PC-9 (cell line): ENCODE data around the gene CHIT1. TPM values are rescaled to one million over a fixed set of nuclear protein-coding genes. Genes with fewer than 3 reads are reported as not detected.

Experiments used
- BruUV-seq: library from RNA; stranded (reverse); fragments of 400-500 nt; replicated peaks from 2 replicates; lab custom pipeline; 2021; lab: Mats Ljungman, UMichigan
- CTCF ChIA-PET: fragments of 300-600 bp; sonication (Branson Sonifier 250); formaldehyde crosslinking; loops from one replicate; lab custom pipeline; 2022; ENCODE audit warnings: antibody characterized with exemption; lab: Charles Lee
- POLR2A ChIA-PET: fragments of 300-600 bp; sonication (Branson Sonifier 250); formaldehyde crosslinking; loops from one replicate; lab custom pipeline; 2022; ENCODE audit warnings: antibody characterized with exemption; ENCODE audit not compliant: unreplicated experiment; lab: Charles Lee
- DNase-seq, 2 experiments: peaks; one replicate each; pipeline versions ENCODE4 v3.0.0 to v3.0.0-alpha.2; 2015 to 2022; ENCODE audit warnings: mixed read lengths in 1 of 2
- H2AFZ ChIP-seq: fragments of 200-600 bp; sonication (generic); 2 replicates; pipeline ENCODE4 v1.8.1; 2017; ENCODE audit warnings: antibody characterized with exemption
- H3F3A ChIP-seq: fragments of 200-600 bp; sonication (generic); 2 replicates; pipeline ENCODE4 v1.8.1; 2017; ENCODE audit warnings: antibody characterized with exemption, mild to moderate bottlenecking, low read depth; ENCODE audit not compliant: insufficient read depth
- H3K27ac ChIP-seq: fragments of 200-600 bp; sonication (generic); 2 replicates; pipeline ENCODE4 v1.6.1; 2016; ENCODE audit warnings: mixed run types
- H3K27me3 ChIP-seq: fragments of 200-600 bp; sonication (generic); 2 replicates; pipeline ENCODE4 v1.6.1; 2016; ENCODE audit warnings: low read depth, mixed run types; ENCODE audit not compliant: insufficient read depth
- H3K36me3 ChIP-seq: fragments of 200-600 bp; sonication (generic); 2 replicates; pipeline ENCODE4 v1.6.1; 2016; ENCODE audit warnings: low read depth, mixed run types
- H3K4me1 ChIP-seq: fragments of 200-600 bp; sonication (generic); replicated peaks from 2 replicates; pipeline ENCODE4 v1.6.1; 2016; ENCODE audit warnings: mixed run types; ENCODE audit not compliant: insufficient read depth
- H3K4me2 ChIP-seq: fragments of 200-600 bp; sonication (generic); 2 replicates; pipeline ENCODE4 v1.6.1; 2017; ENCODE audit warnings: mixed run types
- H3K4me3 ChIP-seq: fragments of 200-600 bp; sonication (generic); 2 replicates; pipeline ENCODE4 v1.6.1; 2016; ENCODE audit warnings: mixed run types
- H3K79me2 ChIP-seq: fragments of 200-600 bp; sonication (generic); 2 replicates; pipeline ENCODE4 v1.6.1; 2017; ENCODE audit warnings: low read depth, mixed run types
- H3K9me2 ChIP-seq: fragments of 200-600 bp; sonication (generic); 2 replicates; pipeline ENCODE4 v1.8.1; 2017; ENCODE audit warnings: mild to moderate bottlenecking; ENCODE audit not compliant: insufficient read depth
- H3K9me3 ChIP-seq: fragments of 200-600 bp; sonication (generic); 2 replicates; pipeline ENCODE4 v1.8.1; 2016; ENCODE audit warnings: low read depth; ENCODE audit not compliant: insufficient read depth
- H4K20me1 ChIP-seq: fragments of 200-600 bp; sonication (generic); 2 replicates; pipeline ENCODE4 v1.8.1; 2017; ENCODE audit not compliant: insufficient read depth
- CTCF ChIP-seq: fragments of 200-600 bp; sonication (generic); conservative IDR thresholded peaks from 2 replicates; pipeline ENCODE4 v1.6.1; 2017; ENCODE audit warnings: mixed run types, antibody characterized with exemption, mild to moderate bottlenecking, moderate library complexity
- EZH2 ChIP-seq: fragments of 200-600 bp; sonication (generic); IDR thresholded peaks from 2 replicates; pipeline ENCODE4 v1.8.0; 2017; ENCODE audit warnings: antibody characterized with exemption, low read depth
- intact Hi-C: fragments of 100-400 bp; cut with micrococcal nuclease; formaldehyde crosslinking; loops from one replicate; pipeline ENCODE4 v1.10.0; 2022; ENCODE audit not compliant: unreplicated experiment
- total RNA-seq: library from RNA; stranded (reverse); gene quantifications from 2 replicates; pipeline ENCODE4 v1.2.3, GENCODE V29; 2021

The CHIT1 gene
- total RNA-seq, 1 experiment from 2014 or later, result not detected

DNA sequence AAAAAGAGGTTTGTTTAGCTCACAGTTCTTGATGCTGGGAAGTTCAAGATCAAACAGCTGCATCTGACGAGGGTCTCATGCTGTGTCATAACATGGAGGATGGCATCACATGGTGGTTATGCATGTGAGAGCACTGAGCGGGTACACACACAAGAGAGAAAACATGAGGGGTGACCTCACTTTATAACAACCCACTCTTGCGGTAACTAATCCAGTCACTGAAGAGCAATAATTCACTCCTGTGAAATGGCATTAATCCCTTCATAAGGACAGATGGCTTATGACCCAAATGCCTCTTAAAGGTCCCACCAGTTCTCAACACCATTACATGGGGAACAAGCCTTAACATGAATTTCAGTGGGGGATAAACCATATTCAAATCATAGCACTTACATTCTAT is 23.2 kb upstream of the CHIT1 start:
- no peaks in the 10 kb centered on the region for H3K79me2 ChIP-seq
- no peaks in the 10 kb centered on the region for H3K36me3 ChIP-seq
- no peak overlapping the region for H3K4me3 ChIP-seq
- intact Hi-C loops, result no loop called here
- H3K4me1 ChIP-seq, result no peaks in the 10 kb centered on the region
- CTCF ChIA-PET, result interaction anchor here (0.6 kb wide), 1 partner anchor 221 kb away, joined by 3 read pairs; no protein-coding TSS in a partner anchor
- H2AFZ ChIP-seq, result no peak overlapping the region
- no peak for DNase-seq
- POLR2A ChIA-PET, result no interaction called here
- no peak overlapping the region for H3K4me2 ChIP-seq
- no peaks in the 10 kb centered on the region for H4K20me1 ChIP-seq
- no peaks in the 10 kb centered on the region for H3K9me2 ChIP-seq
- TF ChIP-seq CTCF, result no peak
- peaks cover 62% of the 10 kb centered on the region for H3K27me3 ChIP-seq
- no TSS peak for BruUV-seq
- 0 out of 2 replicates have a peak, but pooled peaks cover 13% of the 10 kb centered on the region for H3K9me3 ChIP-seq
- H3K27ac ChIP-seq, result no peak overlapping the region
- no peaks in the 10 kb centered on the region for H3F3A ChIP-seq

DNA sequence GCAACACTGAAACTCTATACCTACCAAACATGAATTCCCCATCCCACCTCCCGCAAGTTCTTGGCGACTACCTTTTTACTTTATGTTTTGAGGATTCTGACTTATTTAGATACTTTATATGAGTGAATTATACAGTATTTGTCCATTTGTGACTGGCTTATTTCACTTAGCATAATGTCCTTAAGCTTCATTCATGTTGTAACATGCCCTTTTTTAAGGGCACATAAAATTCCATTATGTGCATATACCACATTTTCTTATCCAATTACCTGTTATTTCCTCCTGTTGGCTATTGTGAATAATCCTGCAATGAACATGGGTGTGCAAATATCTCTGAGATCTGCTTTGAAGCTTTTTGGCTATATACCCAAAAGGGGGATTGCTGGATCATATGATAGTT is 22.0 kb upstream of the CHIT1 start:
- peaks cover 52% of the 10 kb centered on the region for H3K27me3 ChIP-seq
- 0 out of 2 replicates have a peak, but pooled peaks cover 11% of the 10 kb centered on the region for H3K9me3 ChIP-seq
- no peaks in the 10 kb centered on the region for H4K20me1 ChIP-seq
- no TSS peak for BruUV-seq
- DNase-seq, result no peak
- no peaks in the 10 kb centered on the region for H3K36me3 ChIP-seq
- ChIA-PET CTCF (no interaction called here), POLR2A (no interaction called here)
- H3K79me2 ChIP-seq, result no peaks in the 10 kb centered on the region
- intact Hi-C loops, result no loop called here
- no peak for TF ChIP-seq CTCF
- no peak for TF ChIP-seq EZH2
- H3K9me2 ChIP-seq, result no peaks in the 10 kb centered on the region
- H2AFZ ChIP-seq, result no peak overlapping the region
- H3K4me1 ChIP-seq, result no peaks in the 10 kb centered on the region
- H3F3A ChIP-seq, result no peaks in the 10 kb centered on the region
- H3K27ac ChIP-seq, result no peak overlapping the region
- H3K4me3 ChIP-seq, result no peak overlapping the region
- no peak overlapping the region for H3K4me2 ChIP-seq

GRCh38 chr1:203250911-203251310 is 21.4 kb upstream of the CHIT1 start:
- DNase-seq, result no peak
- Histone ChIP-seq H3K4me3 (no peak overlapping the region), H3K4me1 (no peaks in the 10 kb centered on the region), H3K9me3 (0 out of 2 replicates have a peak, but pooled peaks cover 8% of the 10 kb centered on the region), H3K4me2 (no peak overlapping the region), H4K20me1 (no peaks in the 10 kb centered on the region), H3K79me2 (no peaks in the 10 kb centered on the region), H3K36me3 (no peaks in the 10 kb centered on the region), H3F3A (no peaks in the 10 kb centered on the region), H3K27me3 (peaks cover 50% of the 10 kb centered on the region), H3K27ac (no peak overlapping the region), H2AFZ (no peak overlapping the region), H3K9me2 (no peaks in the 10 kb centered on the region)
- ChIA-PET POLR2A (no interaction called here), CTCF (interaction anchor here (0.5 kb wide), 1 partner anchor 495 kb away, joined by 4 read pairs; no protein-coding TSS in a partner anchor)
- BruUV-seq, result no TSS peak
- intact Hi-C loops, result no loop called here
- TF ChIP-seq EZH2 (no peak), CTCF (no peak)
